ENCODE results near the gene STARD3. TPM values are rescaled to one million over a fixed set of nuclear protein-coding genes. Genes with fewer than 3 reads are reported as not detected.
"Not testable (repeated sequence)": the region's sequence is repeated elsewhere in the genome, so short reads cannot be mapped to it uniquely, and the experiment has no call there.

STARD3 gene
- polyA plus RNA-seq, 3 donors from 2014 or later, result 45.1 to 88.6 (median 78.5) TPM

DNA sequence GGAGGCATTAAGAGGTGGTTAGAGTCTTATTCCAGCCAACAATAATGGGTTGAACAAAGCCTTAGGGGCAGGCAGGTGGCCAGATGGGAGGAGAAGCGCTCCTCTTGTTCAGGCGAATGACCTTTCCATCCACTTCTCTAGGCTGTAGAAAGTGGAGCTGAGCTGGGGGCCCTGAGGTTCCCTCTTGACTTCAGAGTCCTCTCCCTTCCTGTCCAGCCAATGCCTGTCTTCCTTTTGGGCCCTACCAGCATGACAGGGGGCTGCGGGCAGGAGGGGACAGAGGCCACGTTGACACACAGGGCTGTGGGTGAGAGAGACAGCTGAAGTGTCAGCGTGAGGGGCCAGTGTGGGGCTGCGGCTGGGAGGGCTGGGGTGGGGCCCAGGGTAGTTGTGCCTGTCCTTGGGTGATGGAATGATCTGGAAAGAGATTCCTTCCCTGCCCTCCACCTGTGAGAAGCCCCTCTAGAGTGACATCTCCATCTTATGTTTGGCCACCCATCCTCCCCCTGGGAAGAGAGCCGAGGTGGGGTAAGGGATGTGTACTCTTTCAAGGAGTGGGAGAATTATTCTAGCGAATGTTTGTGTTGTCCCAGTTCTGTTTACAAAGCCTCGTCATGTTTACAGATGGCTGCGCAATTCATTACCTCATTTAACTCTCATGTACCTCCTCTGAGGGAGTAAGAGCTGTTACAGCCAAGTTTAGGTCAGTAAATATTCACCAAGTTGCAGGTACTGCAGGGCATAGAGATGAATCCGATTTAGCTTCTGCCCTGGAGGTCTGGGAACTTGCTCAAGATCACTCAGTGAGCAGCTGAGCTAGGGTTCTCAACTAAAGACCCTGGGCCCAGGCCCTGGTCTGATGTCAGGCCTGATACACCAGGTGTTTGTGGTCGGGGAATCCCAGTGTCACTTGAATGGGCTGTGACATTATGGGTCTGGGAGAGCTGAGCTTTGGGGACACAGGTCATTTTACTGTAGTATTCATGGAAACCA is 66.3 kb downstream of the STARD3 start:
- H3K27ac Mint-ChIP-seq, result peak overlapping the region; percentile 2 to 85 (median 70)
- H3K4me3 Mint-ChIP-seq, result peak overlapping the region in 3 of 5 donors; percentile 2 to 36 (median 35)
- no peaks in the 10 kb centered on the region for H3K36me3 Mint-ChIP-seq
- no peaks in the 10 kb centered on the region for H3K9me3 Mint-ChIP-seq
- DNase-seq, result peak in 1 of 3 donors; percentile 15
- peaks cover 55 to 58% of the 10 kb centered on the region in 2 donors for H3K4me1 Mint-ChIP-seq
- H3K27me3 Mint-ChIP-seq (ENCODE audit: low read depth in 3 of 3), result peaks cover 0 to 9% (median 7%) of the 10 kb centered on the region in 3 donors

DNA sequence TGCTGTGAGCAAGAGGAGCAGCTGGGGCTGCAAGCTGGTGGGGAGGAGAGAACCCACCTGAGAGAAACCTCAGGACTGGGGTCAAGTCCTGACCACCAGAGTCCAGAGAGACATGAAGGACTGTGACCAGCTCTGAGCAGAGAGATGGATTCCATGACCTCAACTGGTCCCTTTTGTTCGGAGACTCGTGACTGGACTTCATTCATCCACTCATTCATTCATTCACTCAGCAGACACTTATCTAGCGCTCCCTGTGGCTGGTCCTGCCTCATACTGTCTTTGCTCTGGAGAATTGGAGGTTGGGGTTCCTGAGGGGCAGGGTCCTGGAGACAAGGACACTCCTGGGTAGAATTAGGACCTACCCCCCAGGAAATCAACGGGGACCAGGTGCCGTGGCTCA is 67.0 kb downstream of the STARD3 start:
- Mint-ChIP-seq H3K4me1 (peaks cover 61 to 66% of the 10 kb centered on the region in 2 donors), H3K36me3 (no peaks in the 10 kb centered on the region), H3K27me3 (ENCODE audit: low read depth in 3 of 3) (peaks cover under 1 to 9% (median 7%) of the 10 kb centered on the region in 3 donors), H3K9me3 (no peaks in the 10 kb centered on the region), H3K27ac (peak overlapping the region in 5 of 6 donors; percentile 33 to 85 (median 75)), H3K4me3 (no peak overlapping the region)
- no peak for DNase-seq

GRCh38 chr17:39704821-39705551 is 68.0 kb downstream of the STARD3 start:
- Mint-ChIP-seq H3K9me3 (no peaks in the 10 kb centered on the region), H3K4me3 (no peak overlapping the region), H3K27me3 (ENCODE audit: low read depth in 3 of 3) (peaks cover 0 to 6% (median 3%) of the 10 kb centered on the region in 3 donors), H3K27ac (peak overlapping the region in 3 of 6 donors; percentile 23 to 69 (median 30)), H3K36me3 (no peaks in the 10 kb centered on the region), H3K4me1 (peaks cover 66 to 70% of the 10 kb centered on the region in 2 donors)
- DNase-seq, result no peak

GRCh38 chr17:39705786-39706348 is 68.9 kb downstream of the STARD3 start:
- Mint-ChIP-seq H3K27ac (peak overlapping the region in 3 of 6 donors; percentile 34 to 93 (median 61)), H3K36me3 (no peaks in the 10 kb centered on the region), H3K27me3 (ENCODE audit: low read depth in 3 of 3) (peaks cover 0 to 4% (median 3%) of the 10 kb centered on the region in 3 donors), H3K9me3 (no peaks in the 10 kb centered on the region), H3K4me1 (peaks cover 74 to 76% of the 10 kb centered on the region in 2 donors), H3K4me3 (no peak overlapping the region)
- no peak for DNase-seq

GRCh38 chr17:39706383-39706782 is 69.4 kb downstream of the STARD3 start:
- H3K27ac Mint-ChIP-seq, result peak overlapping the region in 5 of 6 donors; percentile 61 to 99 (median 95)
- H3K4me1 Mint-ChIP-seq, result peaks cover 72 to 76% of the 10 kb centered on the region in 2 donors

GRCh38 chr17:39706921-39707337 is 70.0 kb downstream of the STARD3 start:
- H3K36me3 Mint-ChIP-seq, result no peaks in the 10 kb centered on the region

More at GRCh38 chr17:39706383-39706782, 69.4 kb downstream of the STARD3 start:
- Mint-ChIP-seq H3K27me3 (ENCODE audit: low read depth in 3 of 3) (peaks cover 0 to 3% (median 2%) of the 10 kb centered on the region in 3 donors), H3K36me3 (no peaks in the 10 kb centered on the region), H3K9me3 (no peaks in the 10 kb centered on the region), H3K4me3 (peak overlapping the region in 4 of 5 donors; percentile 38 to 82 (median 68))
- no peak for DNase-seq

DNA sequence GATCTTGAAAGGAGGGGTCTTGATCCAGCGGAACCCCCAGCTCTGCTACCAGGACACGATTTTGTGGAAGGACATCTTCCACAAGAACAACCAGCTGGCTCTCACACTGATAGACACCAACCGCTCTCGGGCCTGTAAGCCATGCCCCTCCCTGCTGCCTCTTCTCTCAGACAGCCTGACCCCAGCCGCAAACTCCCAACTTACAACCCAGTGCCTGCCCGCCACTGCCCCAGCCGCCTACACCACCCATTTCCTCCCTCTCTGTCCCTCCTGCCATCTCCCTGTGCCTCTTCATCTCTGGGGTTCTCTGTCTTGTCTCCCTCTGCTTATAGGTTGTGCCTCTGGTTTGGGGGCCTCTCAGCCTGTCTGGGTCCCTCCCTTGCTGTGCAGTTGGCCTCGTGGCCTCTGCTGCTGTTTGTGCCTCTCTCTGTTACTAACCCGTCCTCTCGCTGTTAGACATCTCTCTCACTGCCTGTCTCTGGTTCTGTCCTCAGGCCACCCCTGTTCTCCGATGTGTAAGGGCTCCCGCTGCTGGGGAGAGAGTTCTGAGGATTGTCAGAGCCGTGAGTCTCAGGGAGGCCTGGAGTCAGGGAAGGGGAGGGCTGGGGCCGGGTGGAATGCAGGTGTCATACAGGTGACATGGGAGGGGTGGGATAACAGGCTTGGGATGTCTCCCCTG is 72.5 kb downstream of the STARD3 start:
- H3K27ac Mint-ChIP-seq, result peak overlapping the region; percentile 93 to 99 (median 96)
- H3K27me3 Mint-ChIP-seq (ENCODE audit: low read depth in 3 of 3), result peaks cover 0 to 4% (median 0%) of the 10 kb centered on the region in 3 donors
- peaks cover 66 to 67% of the 10 kb centered on the region in 2 donors for H3K4me1 Mint-ChIP-seq
- no peaks in the 10 kb centered on the region for H3K9me3 Mint-ChIP-seq
- H3K36me3 Mint-ChIP-seq, result peaks cover 0 to 8% (median 7%) of the 10 kb centered on the region in 3 donors
- H3K4me3 Mint-ChIP-seq, result peak overlapping the region; percentile 85 to 97 (median 93)
- DNase-seq, result peak; percentile 75 to 79 (median 79)

More at GRCh38 chr17:39706921-39707337, 70.0 kb downstream of the STARD3 start:
- Mint-ChIP-seq H3K27me3 (ENCODE audit: low read depth in 3 of 3) (peaks cover 0 to 3% (median 0%) of the 10 kb centered on the region in 3 donors), H3K4me3 (peak overlapping the region; percentile 57 to 94 (median 82)), H3K27ac (peak overlapping the region; percentile 86 to 99 (median 95)), H3K9me3 (no peaks in the 10 kb centered on the region), H3K4me1 (peaks cover 75 to 77% of the 10 kb centered on the region in 2 donors)
- peak in 2 of 3 donors; percentile 18 to 22 for DNase-seq

GRCh38 chr17:39709998-39710964 is 73.3 kb downstream of the STARD3 start:
- Mint-ChIP-seq H3K4me1 (peaks cover 66 to 67% of the 10 kb centered on the region in 2 donors), H3K4me3 (peak overlapping the region; percentile 85 to 97 (median 93)), H3K36me3 (peaks cover 0 to 8% (median 7%) of the 10 kb centered on the region in 3 donors), H3K9me3 (no peaks in the 10 kb centered on the region), H3K27ac (peak overlapping the region; percentile 93 to 99 (median 96)), H3K27me3 (ENCODE audit: low read depth in 3 of 3) (peaks cover 0 to 4% (median 0%) of the 10 kb centered on the region in 3 donors)
- peak in 2 of 3 donors; percentile 19 to 28 for DNase-seq

DNA sequence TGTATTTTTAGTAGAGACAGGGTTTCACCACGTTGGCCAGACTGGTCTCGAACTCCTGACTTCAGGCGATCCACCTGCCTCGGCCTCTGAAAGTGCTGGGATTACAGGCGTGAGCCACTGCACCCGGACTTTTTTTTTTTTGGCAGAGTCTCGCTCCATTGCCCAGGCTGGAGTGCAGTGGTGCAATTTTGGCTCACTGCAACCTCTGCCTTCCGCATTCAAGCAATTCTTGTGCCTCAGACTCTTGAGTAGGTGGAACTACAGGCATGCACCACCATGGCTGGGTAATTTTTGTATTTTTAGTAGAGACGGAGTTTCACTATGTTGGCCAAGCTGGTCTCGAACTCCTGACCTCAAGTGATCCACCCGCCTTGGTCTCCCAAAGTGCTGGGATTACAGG is 74.1 kb downstream of the STARD3 start:
- not testable (repeated sequence) for H3K9me3 Mint-ChIP-seq; H3K36me3 Mint-ChIP-seq; DNase-seq; H3K27me3 Mint-ChIP-seq (ENCODE audit: low read depth in 3 of 3)
- peak overlapping the region; percentile 32 to 94 (median 86) for H3K4me3 Mint-ChIP-seq
- peak overlapping the region; percentile 93 to 99 (median 96) for H3K27ac Mint-ChIP-seq
- peaks cover 63 to 67% of the 10 kb centered on the region in 2 donors for H3K4me1 Mint-ChIP-seq

DNA sequence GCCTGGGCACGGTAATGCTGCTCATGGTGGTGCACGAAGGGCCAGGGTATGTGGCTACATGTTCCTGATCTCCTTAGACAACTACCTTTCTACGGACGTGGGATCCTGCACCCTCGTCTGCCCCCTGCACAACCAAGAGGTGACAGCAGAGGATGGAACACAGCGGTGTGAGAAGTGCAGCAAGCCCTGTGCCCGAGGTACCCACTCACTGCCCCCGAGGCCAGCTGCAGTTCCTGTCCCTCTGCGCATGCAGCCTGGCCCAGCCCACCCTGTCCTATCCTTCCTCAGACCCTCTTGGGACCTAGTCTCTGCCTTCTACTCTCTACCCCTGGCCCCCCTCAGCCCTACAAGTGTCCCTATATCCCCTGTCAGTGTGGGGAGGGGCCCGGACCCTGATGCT is 74.9 kb downstream of the STARD3 start:
- Mint-ChIP-seq H3K9me3 (no peaks in the 10 kb centered on the region), H3K4me1 (peaks cover 56 to 61% of the 10 kb centered on the region in 2 donors), H3K27ac (peak overlapping the region; percentile 82 to 99 (median 95)), H3K36me3 (peaks cover 0 to 8% (median 7%) of the 10 kb centered on the region in 3 donors), H3K4me3 (peak overlapping the region; percentile 22 to 86 (median 63)), H3K27me3 (ENCODE audit: low read depth in 3 of 3) (peaks cover 0 to 4% (median 0%) of the 10 kb centered on the region in 3 donors)
- DNase-seq, result no peak

Data from immature natural killer cell (primary cell).